ENCODE data around the gene UBE2J2.

DNA sequence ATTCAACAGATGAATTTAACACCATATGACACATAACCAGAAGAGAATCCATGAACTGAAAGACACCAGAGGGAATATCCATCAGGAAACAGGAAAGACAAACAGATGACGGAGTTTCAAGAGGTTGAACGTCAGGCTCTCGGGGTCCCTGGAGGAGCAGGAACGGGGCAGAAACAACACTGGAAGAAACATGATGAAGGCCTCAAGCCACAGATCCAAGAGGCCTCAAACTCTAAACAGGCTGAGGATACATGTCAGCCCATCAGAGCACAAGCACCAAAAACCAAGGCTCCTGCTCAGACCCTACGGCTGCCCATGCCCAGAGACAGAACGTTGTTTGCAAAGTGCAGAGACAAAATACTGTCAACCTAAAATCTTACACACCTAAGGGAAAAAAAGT, 43.8 kb upstream of the UBE2J2 start:
- TF ChIP-seq POLR2A (IDR thresholded peaks at IDR 0.05; ENCODE audit: low read depth, low read length) (no peak), POLR2AphosphoS5 (IDR thresholded peaks at IDR 0.05; ENCODE audit: low read depth, low read length) (no peak)
